Osteocyte (in vitro differentiated cells): ENCODE results near the gene AMBP. TPM values are rescaled to one million over a fixed set of nuclear protein-coding genes. Genes with fewer than 3 reads are reported as not detected.
A peak's percentile ranks its signal among the peaks of the same experiment; 100 is the strongest.
"Not testable (repeated sequence)": the region's sequence is repeated elsewhere in the genome, so short reads cannot be mapped to it uniquely, and the experiment has no call there.

Experiments
- DNase-seq: peaks from one replicate; pipeline ENCODE4 v3.0.0; 2021; ENCODE audit warnings: mixed read lengths; ENCODE audit not compliant: unreplicated experiment; ENCODE audit errors: extremely low spot score
- H3K27ac Mint-ChIP-seq: one replicate; pipeline ENCODE4 v1.8.0; 2021; ENCODE audit warnings: mild to moderate bottlenecking, mixed read lengths; ENCODE audit not compliant: unreplicated experiment
- H3K27me3 Mint-ChIP-seq: one replicate; pipeline ENCODE4 v1.8.0; 2021; ENCODE audit warnings: mixed read lengths; ENCODE audit not compliant: unreplicated experiment
- H3K36me3 Mint-ChIP-seq: one replicate; pipeline ENCODE4 v1.8.0; 2021; ENCODE audit warnings: mixed read lengths; ENCODE audit not compliant: unreplicated experiment
- H3K4me1 Mint-ChIP-seq: one replicate; pipeline ENCODE4 v1.8.0; 2021; ENCODE audit warnings: mixed read lengths; ENCODE audit not compliant: unreplicated experiment
- H3K4me3 Mint-ChIP-seq: one replicate; pipeline ENCODE4 v1.8.0; 2021; ENCODE audit warnings: mild to moderate bottlenecking, moderate library complexity, mixed read lengths; ENCODE audit not compliant: unreplicated experiment
- H3K9me3 Mint-ChIP-seq: one replicate; pipeline ENCODE4 v1.8.0; 2021; ENCODE audit warnings: mixed read lengths; ENCODE audit not compliant: unreplicated experiment
- total RNA-seq: library from RNA; stranded (reverse); gene quantifications from 2 replicates; pipeline ENCODE4 v1.2.1, GENCODE V29; 2021
- TF ChIP-seq, protein P1 (sequence below): fragments of 200-600 bp; sonication (generic); IDR thresholded peaks from 2 replicates; pipeline ENCODE4 v1.5.0; 2021; ENCODE audit warnings: antibody characterized with exemption, mild to moderate bottlenecking, moderate library complexity

The AMBP gene
- total RNA-seq, 1 donor from 2014 or later, result not detected

DNA sequence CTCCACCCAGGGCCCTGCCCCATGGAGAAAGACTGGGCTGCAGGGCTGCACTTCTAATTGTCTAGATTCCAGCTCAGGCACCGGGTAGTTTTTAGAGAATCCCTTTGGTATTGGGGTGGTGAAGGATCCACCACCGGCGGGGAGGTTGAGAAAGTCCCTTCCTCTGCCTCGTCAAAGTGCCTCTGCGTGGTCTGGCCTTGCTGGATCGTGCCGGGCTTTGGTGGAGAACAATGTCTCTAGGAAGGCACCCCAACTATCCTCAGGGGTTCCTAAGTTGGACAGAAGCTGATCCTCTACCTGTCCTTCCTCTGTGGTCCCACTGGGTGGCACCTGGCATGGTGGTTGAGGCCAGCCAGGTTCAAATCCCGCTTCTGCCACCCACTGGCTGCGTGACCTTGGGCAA lies 7.3 kb upstream of the AMBP start:
- Mint-ChIP-seq H3K9me3 (no peaks in the 10 kb centered on the region), H3K4me1 (peaks cover 3% of the 10 kb centered on the region), H3K27ac (no peak overlapping the region), H3K4me3 (no peak overlapping the region), H3K36me3 (no peaks in the 10 kb centered on the region), H3K27me3 (peaks cover 6% of the 10 kb centered on the region)
- TF ChIP-seq, protein P1, sequence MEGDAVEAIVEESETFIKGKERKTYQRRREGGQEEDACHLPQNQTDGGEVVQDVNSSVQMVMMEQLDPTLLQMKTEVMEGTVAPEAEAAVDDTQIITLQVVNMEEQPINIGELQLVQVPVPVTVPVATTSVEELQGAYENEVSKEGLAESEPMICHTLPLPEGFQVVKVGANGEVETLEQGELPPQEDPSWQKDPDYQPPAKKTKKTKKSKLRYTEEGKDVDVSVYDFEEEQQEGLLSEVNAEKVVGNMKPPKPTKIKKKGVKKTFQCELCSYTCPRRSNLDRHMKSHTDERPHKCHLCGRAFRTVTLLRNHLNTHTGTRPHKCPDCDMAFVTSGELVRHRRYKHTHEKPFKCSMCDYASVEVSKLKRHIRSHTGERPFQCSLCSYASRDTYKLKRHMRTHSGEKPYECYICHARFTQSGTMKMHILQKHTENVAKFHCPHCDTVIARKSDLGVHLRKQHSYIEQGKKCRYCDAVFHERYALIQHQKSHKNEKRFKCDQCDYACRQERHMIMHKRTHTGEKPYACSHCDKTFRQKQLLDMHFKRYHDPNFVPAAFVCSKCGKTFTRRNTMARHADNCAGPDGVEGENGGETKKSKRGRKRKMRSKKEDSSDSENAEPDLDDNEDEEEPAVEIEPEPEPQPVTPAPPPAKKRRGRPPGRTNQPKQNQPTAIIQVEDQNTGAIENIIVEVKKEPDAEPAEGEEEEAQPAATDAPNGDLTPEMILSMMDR, result no peak
- no peak for DNase-seq

DNA sequence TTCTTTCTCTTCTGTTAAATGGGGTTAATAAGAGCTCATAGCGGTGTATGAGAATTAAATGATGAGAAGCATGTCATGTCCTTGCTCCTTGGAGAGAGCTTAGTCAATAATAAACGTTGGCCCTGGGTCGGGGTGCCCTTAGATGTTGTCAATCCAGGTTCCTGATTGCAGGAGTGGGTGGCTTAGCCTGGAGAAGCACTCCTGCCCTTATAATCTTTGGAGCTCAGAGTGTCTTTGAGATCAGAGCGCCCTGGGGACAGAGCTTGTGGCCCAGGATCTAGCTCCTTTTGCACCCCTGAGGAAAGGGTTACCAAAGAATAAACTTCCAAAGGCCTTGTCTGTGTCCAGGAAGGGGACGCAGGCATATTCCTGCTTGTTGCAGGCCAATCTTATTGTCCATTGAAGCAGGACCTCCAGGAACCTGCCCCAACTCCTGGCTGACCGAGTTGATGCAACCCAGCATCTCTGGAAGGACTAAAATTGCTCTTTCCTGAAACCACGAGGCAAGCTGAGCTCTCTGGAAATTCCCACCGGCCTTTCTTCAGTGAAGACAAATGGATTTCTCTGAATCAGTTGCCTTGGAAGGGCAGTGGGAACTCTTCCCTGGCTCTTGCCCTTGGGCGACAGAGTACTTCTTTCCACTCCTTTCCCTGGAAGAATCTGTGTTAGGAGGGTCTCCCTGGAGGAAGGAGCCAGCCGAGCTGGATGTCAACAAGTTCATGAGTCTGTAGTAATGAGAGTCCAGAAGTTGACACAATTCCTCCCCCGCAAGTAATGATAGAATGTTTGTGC lies 6.4 kb upstream of the AMBP start:
- H3K9me3 Mint-ChIP-seq, result no peaks in the 10 kb centered on the region

DNA sequence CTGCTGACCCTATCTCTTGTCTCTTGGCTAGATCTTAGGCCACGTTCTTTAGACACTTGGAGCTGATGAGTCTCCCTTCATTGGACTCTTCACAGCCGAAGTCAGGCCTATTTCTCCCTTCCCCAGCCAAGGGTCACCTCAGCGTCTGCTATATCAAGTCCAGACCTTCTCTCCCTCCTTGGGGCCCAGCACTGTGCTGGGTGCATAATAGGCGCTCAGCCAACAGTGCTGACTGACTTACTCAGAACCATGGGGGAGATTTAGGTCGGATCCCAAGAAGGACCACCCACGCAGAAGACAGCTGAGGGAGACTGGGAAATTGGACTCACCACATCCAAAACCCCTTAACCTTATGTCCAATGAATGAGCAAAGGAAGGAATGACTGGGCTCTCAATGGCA lies 5.6 kb upstream of the AMBP start:
- Mint-ChIP-seq H3K4me3 (no peak overlapping the region), H3K36me3 (no peaks in the 10 kb centered on the region), H3K9me3 (no peaks in the 10 kb centered on the region), H3K4me1 (peaks cover 3% of the 10 kb centered on the region), H3K27me3 (peaks cover 7% of the 10 kb centered on the region), H3K27ac (no peak overlapping the region)
- TF ChIP-seq, protein P1, result no peak
- DNase-seq, result peak; percentile 27

More for the DNA sequence above, 6.4 kb upstream of the AMBP start:
- H3K27ac Mint-ChIP-seq, result no peak overlapping the region
- H3K4me3 Mint-ChIP-seq, result no peak overlapping the region
- H3K27me3 Mint-ChIP-seq, result peaks cover 9% of the 10 kb centered on the region
- TF ChIP-seq, protein P1, result no peak
- no peaks in the 10 kb centered on the region for H3K36me3 Mint-ChIP-seq
- peak; percentile 63 for DNase-seq
- peaks cover 3% of the 10 kb centered on the region for H3K4me1 Mint-ChIP-seq

DNA sequence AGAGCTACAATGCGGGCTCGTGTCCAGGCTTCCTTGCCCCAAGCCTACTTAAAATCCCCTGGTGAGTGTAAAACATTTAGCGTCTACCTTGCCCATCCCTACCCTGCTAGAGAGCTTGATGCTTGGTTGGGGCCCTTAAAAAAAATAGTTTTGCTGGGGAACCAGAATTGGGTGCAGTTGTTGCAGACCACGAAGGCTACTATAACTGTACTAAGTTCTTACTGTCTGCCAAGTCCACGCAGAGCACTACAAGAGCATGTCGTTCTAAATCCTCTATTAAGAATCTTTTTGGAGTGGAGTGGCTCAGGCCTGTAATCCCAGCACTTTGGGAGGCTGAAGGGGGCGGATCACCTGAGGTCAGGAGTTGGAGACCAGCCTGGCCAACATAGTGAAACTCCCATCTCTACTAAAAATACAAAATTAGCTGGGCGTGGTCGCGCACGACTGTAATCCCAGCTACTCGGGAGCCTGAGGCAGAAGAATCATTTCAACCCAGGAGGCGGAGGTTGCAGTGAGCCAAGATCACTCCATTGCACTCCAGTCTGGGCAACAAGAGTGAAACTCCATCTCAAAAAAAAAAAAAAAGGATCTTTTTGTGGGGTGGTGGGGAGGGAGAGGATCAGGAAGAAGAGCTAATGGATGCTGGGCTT lies 4.8 kb upstream of the AMBP start:
- H3K4me1 Mint-ChIP-seq, H3K36me3 Mint-ChIP-seq, H3K27ac Mint-ChIP-seq, H3K27me3 Mint-ChIP-seq, H3K9me3 Mint-ChIP-seq, H3K4me3 Mint-ChIP-seq: not testable (repeated sequence)
- DNase-seq, result peak; percentile 59

DNA sequence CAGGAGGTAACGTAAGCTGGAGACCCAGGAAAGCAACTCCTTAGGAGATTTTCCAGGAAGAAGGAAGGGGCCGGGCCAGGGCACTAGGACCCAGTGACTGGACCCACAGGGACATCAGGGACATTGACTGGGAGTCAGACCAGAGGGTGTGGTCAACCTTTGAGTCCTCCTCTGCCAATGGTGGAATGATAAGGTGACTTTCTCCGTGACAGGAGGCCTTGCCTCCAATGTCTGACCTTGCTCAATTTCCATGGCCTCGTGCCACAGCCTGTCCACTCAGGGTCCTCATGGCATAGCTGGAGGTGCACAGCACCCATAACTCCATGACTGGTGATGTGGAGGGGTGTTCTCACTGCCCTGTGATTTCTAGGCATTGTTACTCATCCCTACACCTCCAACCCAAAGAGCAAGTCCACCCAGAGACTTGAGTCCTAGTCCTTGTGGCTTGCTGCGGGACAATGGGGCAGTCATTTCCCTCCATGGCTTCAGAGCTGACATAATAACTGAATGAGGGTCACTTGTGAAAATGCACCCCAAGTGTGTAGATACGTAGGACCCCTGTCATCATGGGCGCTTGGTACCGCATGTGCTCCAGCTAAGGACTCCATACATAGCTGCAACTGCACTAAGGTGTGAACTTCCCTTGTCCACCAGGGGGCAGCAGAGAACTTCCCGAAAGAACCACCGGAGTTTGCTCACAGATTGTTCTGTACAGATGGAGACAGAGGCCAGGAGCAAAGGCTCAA lies 4.1 kb upstream of the AMBP start:
- peak; percentile 95 for DNase-seq
- Mint-ChIP-seq H3K4me1 (peaks cover 3% of the 10 kb centered on the region), H3K36me3 (no peaks in the 10 kb centered on the region), H3K27me3 (peaks cover 10% of the 10 kb centered on the region), H3K27ac (no peak overlapping the region), H3K4me3 (no peak overlapping the region), H3K9me3 (no peaks in the 10 kb centered on the region)
- TF ChIP-seq, protein P1, result peak; percentile 86
